ENCODE results near the gene TRIM7. TPM values are rescaled to one million over a fixed set of nuclear protein-coding genes. Genes with fewer than 3 reads are reported as not detected.

Gene TRIM7
- total RNA-seq, 1 experiment from 2014 or later, result 25.8 TPM

DNA sequence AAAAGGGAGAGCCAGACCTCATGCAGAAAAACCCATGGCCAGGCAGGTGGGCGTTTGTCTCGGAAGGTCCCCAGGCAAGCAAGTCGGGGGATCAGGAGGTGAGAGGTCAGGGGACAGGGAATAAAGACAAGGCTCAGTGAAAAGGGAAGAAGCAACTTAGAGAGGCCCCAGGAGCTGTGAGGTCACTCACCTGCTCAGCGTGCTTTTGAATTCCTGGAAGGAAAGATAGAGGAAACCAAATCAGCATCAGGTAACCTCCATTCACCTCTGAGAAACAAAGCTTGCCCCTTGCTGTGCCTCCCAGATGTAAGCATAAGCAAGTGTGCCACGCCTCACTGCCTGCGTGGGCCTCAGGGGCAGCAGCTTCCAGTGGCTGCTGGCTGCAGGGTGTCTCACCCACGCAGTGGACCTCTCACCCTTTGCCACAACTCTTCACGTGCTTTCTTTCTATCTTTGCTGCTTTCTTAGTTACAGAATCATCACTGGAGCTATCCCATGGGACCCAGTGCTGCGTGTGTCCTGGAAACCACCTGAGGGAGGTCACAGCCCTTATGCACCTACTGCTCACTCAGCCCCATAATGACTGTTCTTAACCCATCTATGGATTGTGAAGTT, 6.0 kb downstream of the TRIM7 start:
- intact Hi-C loops (cut with micrococcal nuclease; ENCODE audit: unreplicated experiment), result no loop called here
- BruUV-seq (replicated peaks), result no TSS peak
- Histone ChIP-seq H3K9me3 (ENCODE audit: control insufficient read depth, insufficient read depth, low read depth, low read length) (no peaks in the 10 kb centered on the region), H3K36me3 (ENCODE audit: control insufficient read depth, insufficient read depth, low read length) (no peaks in the 10 kb centered on the region), H3K4me1 (ENCODE audit: control insufficient read depth, insufficient read depth, low read length) (peaks cover 15% of the 10 kb centered on the region; the same call in 1 of the 2 replicates), H3K4me3 (ENCODE audit: low read depth in 2 of 2, low read length in 2 of 2) (no peak overlapping the region), H3K27me3 (ENCODE audit: control insufficient read depth, insufficient read depth, low read length) (no peaks in the 10 kb centered on the region), H3K27ac (ENCODE audit: low read length) (no peak overlapping the region)
- no peak for TF ChIP-seq REST (IDR thresholded peaks at IDR 0.05; ENCODE audit: insufficient read depth in 1 of 2, low read depth in 2 of 2, low read length in 1 of 2)
- TF ChIP-seq SIN3A (IDR thresholded peaks at IDR 0.05; ENCODE audit: borderline replicate concordance, insufficient read depth, low read depth, low read length), result no peak
- TF ChIP-seq TCF7L2 (IDR thresholded peaks at IDR 0.05; ENCODE audit: low read depth, low read length), result no peak
- TF ChIP-seq, protein P1, sequence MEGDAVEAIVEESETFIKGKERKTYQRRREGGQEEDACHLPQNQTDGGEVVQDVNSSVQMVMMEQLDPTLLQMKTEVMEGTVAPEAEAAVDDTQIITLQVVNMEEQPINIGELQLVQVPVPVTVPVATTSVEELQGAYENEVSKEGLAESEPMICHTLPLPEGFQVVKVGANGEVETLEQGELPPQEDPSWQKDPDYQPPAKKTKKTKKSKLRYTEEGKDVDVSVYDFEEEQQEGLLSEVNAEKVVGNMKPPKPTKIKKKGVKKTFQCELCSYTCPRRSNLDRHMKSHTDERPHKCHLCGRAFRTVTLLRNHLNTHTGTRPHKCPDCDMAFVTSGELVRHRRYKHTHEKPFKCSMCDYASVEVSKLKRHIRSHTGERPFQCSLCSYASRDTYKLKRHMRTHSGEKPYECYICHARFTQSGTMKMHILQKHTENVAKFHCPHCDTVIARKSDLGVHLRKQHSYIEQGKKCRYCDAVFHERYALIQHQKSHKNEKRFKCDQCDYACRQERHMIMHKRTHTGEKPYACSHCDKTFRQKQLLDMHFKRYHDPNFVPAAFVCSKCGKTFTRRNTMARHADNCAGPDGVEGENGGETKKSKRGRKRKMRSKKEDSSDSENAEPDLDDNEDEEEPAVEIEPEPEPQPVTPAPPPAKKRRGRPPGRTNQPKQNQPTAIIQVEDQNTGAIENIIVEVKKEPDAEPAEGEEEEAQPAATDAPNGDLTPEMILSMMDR (IDR thresholded peaks at IDR 0.05), result no peak
- no peak for TF ChIP-seq POLR2AphosphoS5 (IDR thresholded peaks at IDR 0.05; ENCODE audit: low read depth, low read length)
- in situ Hi-C loops (cut with HindIII; ENCODE audit: low pct_unique_long_range_greater_than_20kb, low sequenced_read_pairs), result no loop called here
- CTCF ChIA-PET, result interaction anchor here (0.5 kb wide), 1 partner anchor 27 kb away, joined by 4 read pairs; no protein-coding TSS in a partner anchor
- DNase-seq (ENCODE audit: low read depth, low spot score) (no peak), ATAC-seq (no peak)
- POLR2A ChIA-PET, result interaction anchor here (0.9 kb wide), 1 partner anchor 29 kb away, joined by 5 read pairs; no protein-coding TSS in a partner anchor

DNA sequence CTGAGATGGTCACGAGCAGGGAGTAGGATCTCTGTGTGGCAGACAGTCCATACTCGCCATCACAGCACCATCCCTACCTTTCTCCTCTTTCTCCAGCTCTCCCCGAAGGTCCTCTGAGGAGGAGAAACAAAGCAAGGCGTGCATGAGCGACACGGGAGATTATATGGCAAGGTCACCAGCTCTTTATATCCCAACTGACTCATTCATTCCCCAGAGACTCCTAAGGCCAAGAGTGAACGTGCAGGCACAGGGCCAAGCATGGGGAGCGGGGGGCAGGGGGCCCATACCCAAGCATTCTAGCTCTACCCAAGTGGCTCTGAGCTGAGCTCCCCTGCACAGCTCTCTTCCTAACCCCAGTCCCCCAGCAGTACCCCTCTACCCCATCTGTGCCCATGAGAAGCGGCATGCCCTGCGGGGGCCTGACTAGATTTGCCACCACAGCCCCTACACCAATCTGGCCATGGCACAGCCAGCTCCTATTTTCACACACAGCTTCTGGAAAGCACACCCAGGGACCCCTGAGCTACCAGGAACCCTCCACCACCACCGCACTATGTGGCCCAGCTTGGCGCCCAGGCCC, 6.8 kb downstream of the TRIM7 start:
- no peaks in the 10 kb centered on the region for H3K36me3 ChIP-seq (ENCODE audit: control insufficient read depth, insufficient read depth, low read length)
- ATAC-seq, result no peak
- no peaks in the 10 kb centered on the region for H3K9me3 ChIP-seq (ENCODE audit: control insufficient read depth, insufficient read depth, low read depth, low read length)
- intact Hi-C loops (cut with micrococcal nuclease; ENCODE audit: unreplicated experiment) (no loop called here), in situ Hi-C loops (cut with HindIII; ENCODE audit: low pct_unique_long_range_greater_than_20kb, low sequenced_read_pairs) (no loop called here)
- ChIA-PET POLR2A (interaction anchor here (0.9 kb wide), 1 partner anchor 30 kb away, joined by 5 read pairs; no protein-coding TSS in a partner anchor), CTCF (no interaction called here)
- no TSS peak for BruUV-seq (replicated peaks)
- no peaks in the 10 kb centered on the region for H3K27me3 ChIP-seq (ENCODE audit: control insufficient read depth, insufficient read depth, low read length)
- no peak for DNase-seq (ENCODE audit: low read depth, low spot score)
- H3K27ac ChIP-seq (ENCODE audit: low read length), result no peak overlapping the region
- TF ChIP-seq REST (IDR thresholded peaks at IDR 0.05; ENCODE audit: insufficient read depth in 1 of 2, low read depth in 2 of 2, low read length in 1 of 2) (no peak), SIN3A (IDR thresholded peaks at IDR 0.05; ENCODE audit: borderline replicate concordance, insufficient read depth, low read depth, low read length) (no peak), TCF7L2 (IDR thresholded peaks at IDR 0.05; ENCODE audit: low read depth, low read length) (no peak), POLR2AphosphoS5 (IDR thresholded peaks at IDR 0.05; ENCODE audit: low read depth, low read length) (no peak)
- TF ChIP-seq, protein P1 (IDR thresholded peaks at IDR 0.05), result no peak
- H3K4me3 ChIP-seq (ENCODE audit: low read depth in 2 of 2, low read length in 2 of 2), result no peak overlapping the region
- H3K4me1 ChIP-seq (ENCODE audit: control insufficient read depth, insufficient read depth, low read length), result peaks cover 12% of the 10 kb centered on the region
